Tibial artery (tissue), 4 donors: ENCODE data around the gene HCCS.

Experiments
- DNase-seq, 2 donors: peaks; one replicate each; pipeline ENCODE4 v3.0.0-alpha.2; 2019
- H3K27ac ChIP-seq, 2 donors: fragments of 200-600 bp; sonication (generic) in 1 of 2; 1 replicate in 1 of 2; 2 replicates in 1 of 2; pipeline ENCODE4 v1.5.1; 2018 to 2019; ENCODE audit warnings: mild to moderate bottlenecking in 1 of 2
- H3K27me3 ChIP-seq, 2 donors: fragments of 200-600 bp; sonication (generic) in 1 of 2; one replicate each; pipeline versions ENCODE4 v1.5.1 to v1.6.0; 2016 to 2019
- H3K36me3 ChIP-seq, 3 donors: fragments of 200-600 bp; sonication (generic) in 2 of 3; one replicate each; pipeline ENCODE4 v1.5.1; 2016 to 2019; ENCODE audit warnings: mild to moderate bottlenecking in 2 of 3
- H3K4me1 ChIP-seq, 4 donors: fragments of 200-600 bp; sonication (generic) in 2 of 4; 1 replicate in 3 of 4; 2 replicates in 1 of 4; pipeline ENCODE4 v1.5.1; 2016 to 2019
- H3K4me3 ChIP-seq, 2 donors: fragments of 200-600 bp; sonication (generic) in 1 of 2; 1 replicate in 1 of 2; 2 replicates in 1 of 2; pipeline ENCODE4 v1.5.1; 2018 to 2019; ENCODE audit warnings: mild to moderate bottlenecking in 2 of 2
- H3K9me3 ChIP-seq, 3 donors: fragments of 200-600 bp; sonication (generic) in 1 of 3; one replicate each; pipeline ENCODE4 v1.5.1; 2016 to 2019
- CTCF ChIP-seq, 2 experiments: fragments of 200-600 bp in 1 of 2; fragments of 450-650 bp in 1 of 2; IDR thresholded peaks; one replicate each; pipeline ENCODE4 v1.5.1; 2017 to 2019; ENCODE audit warnings: antibody characterized with exemption in 2 of 2, mild to moderate bottlenecking in 1 of 2, moderate library complexity in 1 of 2
- intact Hi-C: fragments of 100-400 bp; cut with DNase I; formaldehyde crosslinking; loops from one replicate; pipeline ENCODE4 v1.15.0; 2023; ENCODE audit warnings: low total_unique reads

The HCCS gene

GRCh38 chrX:11124112-11124511 lies 13.0 kb downstream of the HCCS start:
- no peaks in the 10 kb centered on the region for H3K4me1 ChIP-seq
- no peak for TF ChIP-seq CTCF (IDR thresholded peaks at IDR 0.05)
- H3K27me3 ChIP-seq: no peaks in the 10 kb centered on the region
- H3K36me3 ChIP-seq: peaks cover 0 to 29% (median 0%) of the 10 kb centered on the region in 3 donors
- DNase-seq: no peak
- no peaks in the 10 kb centered on the region for H3K9me3 ChIP-seq
- no peak overlapping the region for H3K27ac ChIP-seq
- intact Hi-C loops: no loop called here
- no peak overlapping the region for H3K4me3 ChIP-seq

- H3K27ac ChIP-seq: no peak overlapping the region
- TF ChIP-seq CTCF (IDR thresholded peaks at IDR 0.05): no peak
- intact Hi-C loops: no loop called here
- H3K27me3 ChIP-seq: no peaks in the 10 kb centered on the region
- H3K4me1 ChIP-seq: no peaks in the 10 kb centered on the region
- DNase-seq: no peak
- no peaks in the 10 kb centered on the region for H3K9me3 ChIP-seq
- no peak overlapping the region for H3K4me3 ChIP-seq
- peaks cover 0 to 21% (median 0%) of the 10 kb centered on the region in 3 donors for H3K36me3 ChIP-seq
Observed at GRCh38 chrX:11125060-11125459, 13.9 kb downstream of the HCCS start.

- intact Hi-C loops: no loop called here
- H3K27ac ChIP-seq: no peak overlapping the region
- H3K27me3 ChIP-seq: no peaks in the 10 kb centered on the region
- H3K36me3 ChIP-seq: no peaks in the 10 kb centered on the region
- H3K9me3 ChIP-seq: no peaks in the 10 kb centered on the region
- H3K4me3 ChIP-seq: no peak overlapping the region
- no peak for DNase-seq
- no peaks in the 10 kb centered on the region for H3K4me1 ChIP-seq
- TF ChIP-seq CTCF (IDR thresholded peaks at IDR 0.05): no peak
Observed at GRCh38 chrX:11129534-11130105, 18.5 kb downstream of the HCCS start.

GRCh38 chrX:11130136-11130535 lies 19.0 kb downstream of the HCCS start:
- Histone ChIP-seq H3K36me3 (no peaks in the 10 kb centered on the region), H3K4me1 (no peaks in the 10 kb centered on the region), H3K9me3 (no peaks in the 10 kb centered on the region), H3K4me3 (no peak overlapping the region), H3K27me3 (no peaks in the 10 kb centered on the region), H3K27ac (no peak overlapping the region)
- intact Hi-C loops: no loop called here
- TF ChIP-seq CTCF (IDR thresholded peaks at IDR 0.05): no peak
- no peak for DNase-seq

GRCh38 chrX:11131146-11131545 lies 20.0 kb downstream of the HCCS start:
- intact Hi-C loops: no loop called here
- H3K27ac ChIP-seq: no peak overlapping the region
- H3K4me3 ChIP-seq: no peak overlapping the region
- H3K4me1 ChIP-seq: no peaks in the 10 kb centered on the region
- no peak for TF ChIP-seq CTCF (IDR thresholded peaks at IDR 0.05)
- H3K36me3 ChIP-seq: no peaks in the 10 kb centered on the region
- no peaks in the 10 kb centered on the region for H3K9me3 ChIP-seq
- no peak for DNase-seq
- H3K27me3 ChIP-seq: no peaks in the 10 kb centered on the region
